ENCODE results near the gene ABCG1.

DNA sequence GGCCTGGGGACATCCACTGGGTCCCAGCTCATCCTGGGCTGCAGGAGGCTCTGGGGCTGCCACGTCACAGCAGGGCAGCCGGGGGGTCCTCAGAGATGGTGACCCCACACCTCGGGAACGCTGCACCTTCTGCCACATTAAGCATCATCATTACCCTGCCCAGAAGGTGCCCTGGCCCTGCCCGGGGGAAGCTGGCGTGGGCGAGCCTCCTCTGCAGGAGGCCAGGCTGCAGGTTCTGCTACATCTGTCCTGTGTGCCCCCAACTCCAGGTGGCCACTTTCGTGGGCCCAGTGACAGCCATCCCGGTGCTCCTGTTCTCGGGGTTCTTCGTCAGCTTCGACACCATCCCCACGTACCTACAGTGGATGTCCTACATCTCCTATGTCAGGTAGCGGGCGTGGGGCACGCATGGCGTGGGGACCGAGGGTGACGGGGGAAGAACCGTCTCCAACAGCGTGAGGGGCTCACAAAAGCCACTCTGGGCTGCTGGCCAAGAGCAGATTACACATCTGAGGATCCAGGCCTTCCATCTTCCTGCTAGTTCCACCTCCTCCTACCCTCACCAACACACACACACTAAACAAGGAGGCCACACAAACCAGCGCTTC, 75.4 kb downstream of the ABCG1 start:
- TF ChIP-seq, protein P1, sequence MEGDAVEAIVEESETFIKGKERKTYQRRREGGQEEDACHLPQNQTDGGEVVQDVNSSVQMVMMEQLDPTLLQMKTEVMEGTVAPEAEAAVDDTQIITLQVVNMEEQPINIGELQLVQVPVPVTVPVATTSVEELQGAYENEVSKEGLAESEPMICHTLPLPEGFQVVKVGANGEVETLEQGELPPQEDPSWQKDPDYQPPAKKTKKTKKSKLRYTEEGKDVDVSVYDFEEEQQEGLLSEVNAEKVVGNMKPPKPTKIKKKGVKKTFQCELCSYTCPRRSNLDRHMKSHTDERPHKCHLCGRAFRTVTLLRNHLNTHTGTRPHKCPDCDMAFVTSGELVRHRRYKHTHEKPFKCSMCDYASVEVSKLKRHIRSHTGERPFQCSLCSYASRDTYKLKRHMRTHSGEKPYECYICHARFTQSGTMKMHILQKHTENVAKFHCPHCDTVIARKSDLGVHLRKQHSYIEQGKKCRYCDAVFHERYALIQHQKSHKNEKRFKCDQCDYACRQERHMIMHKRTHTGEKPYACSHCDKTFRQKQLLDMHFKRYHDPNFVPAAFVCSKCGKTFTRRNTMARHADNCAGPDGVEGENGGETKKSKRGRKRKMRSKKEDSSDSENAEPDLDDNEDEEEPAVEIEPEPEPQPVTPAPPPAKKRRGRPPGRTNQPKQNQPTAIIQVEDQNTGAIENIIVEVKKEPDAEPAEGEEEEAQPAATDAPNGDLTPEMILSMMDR (IDR thresholded peaks at IDR 0.05): no peak
- no peak for TF ChIP-seq EP300 (IDR thresholded peaks at IDR 0.05)
